HepG2 (cell line): ENCODE data around the gene COBL. TPM values are rescaled to one million over a fixed set of nuclear protein-coding genes. Genes with fewer than 3 reads are reported as not detected.

Source experiments
- AHR ChIP-seq: IDR thresholded peaks from 2 replicates; pipeline ENCODE4 v1.6.1; 2018; ENCODE audit warnings: missing genetic modification reagents, missing compliant biosample characterization
- BATF2 ChIP-seq: sonication (generic); formaldehyde crosslinking; IDR thresholded peaks from 2 replicates; pipeline ENCODE4 v1.8.0; 2022; ENCODE audit warnings: mild to moderate bottlenecking, missing genetic modification reagents, moderate library complexity
- DNMT3B ChIP-seq: conservative IDR thresholded peaks from 2 replicates; pipeline ENCODE4 v1.6.1; 2016; ENCODE audit warnings: missing biosample characterization, control low read depth
- FOSL2 ChIP-seq: sonication (generic); formaldehyde crosslinking; IDR thresholded peaks from 2 replicates; pipeline ENCODE4 v1.4.0; 2020; ENCODE audit warnings: missing genetic modification reagents
- GATAD2A ChIP-seq: IDR thresholded peaks from 2 replicates; pipeline ENCODE4 v1.6.1; 2016
- MAFG ChIP-seq: sonication (generic); formaldehyde crosslinking; IDR thresholded peaks from 2 replicates; pipeline ENCODE4 v1.5.1; 2020; ENCODE audit warnings: mild to moderate bottlenecking, missing genetic modification reagents
- MXI1 ChIP-seq: IDR thresholded peaks from 3 replicates; pipeline ENCODE4 v1.6.1; 2012; ENCODE audit warnings: low read depth, low read length, inconsistent platforms, borderline replicate concordance
- NR2F2 ChIP-seq: IDR thresholded peaks from 2 replicates; pipeline ENCODE4 v1.6.1; 2012; ENCODE audit warnings: low read depth, inconsistent platforms, borderline replicate concordance
- PTBP1 ChIP-seq: fragments of 200-400 bp; formaldehyde crosslinking; IDR thresholded peaks from 2 replicates; pipeline ENCODE4 v1.6.1; 2018; ENCODE audit warnings: low read length, low read depth; ENCODE audit not compliant: poor library complexity, severe bottlenecking
- RNF2 ChIP-seq: fragments of 450-650 bp; conservative IDR thresholded peaks from 2 replicates; pipeline ENCODE4 v1.6.1; 2016; ENCODE audit warnings: low read depth
- SKI ChIP-seq: fragments of 450-650 bp; IDR thresholded peaks from one replicate; pipeline ENCODE4 v1.6.1; 2018; ENCODE audit warnings: mild to moderate bottlenecking; ENCODE audit not compliant: partially characterized antibody
- SNAI1 ChIP-seq: sonication (generic); formaldehyde crosslinking; IDR thresholded peaks from 2 replicates; pipeline ENCODE4 v1.5.0; 2020; ENCODE audit warnings: mild to moderate bottlenecking, missing genetic modification reagents, borderline replicate concordance
- SP1 ChIP-seq, 2 experiments: fragments of 450-650 bp in 1 of 2; sonication (generic) in 1 of 2; formaldehyde crosslinking in 1 of 2; IDR thresholded peaks; 2 replicates each; pipeline versions ENCODE4 v1.4.0 to v1.6.1; 2016 to 2020; ENCODE audit warnings: missing genetic modification reagents in 1 of 2
- SRSF4 ChIP-seq: fragments of 200-400 bp; formaldehyde crosslinking; IDR thresholded peaks from one replicate; pipeline ENCODE4 v1.6.1; 2018; ENCODE audit warnings: mild to moderate bottlenecking, low read depth, low read length, moderate library complexity; ENCODE audit not compliant: poor library complexity, severe bottlenecking
- SSRP1 ChIP-seq: IDR thresholded peaks from 2 replicates; pipeline ENCODE4 v1.6.1; 2016; ENCODE audit warnings: control low read depth
- STAG1 ChIP-seq: sonication (generic); formaldehyde crosslinking; IDR thresholded peaks from 2 replicates; pipeline ENCODE4 v1.4.0; 2020; ENCODE audit warnings: missing genetic modification reagents
- SUZ12 ChIP-seq: fragments of 150-350 bp; IDR thresholded peaks from 2 replicates; pipeline ENCODE4 v1.6.1; 2014; ENCODE audit warnings: low read depth, low read length
- ZNF121 ChIP-seq: sonication (generic); formaldehyde crosslinking; IDR thresholded peaks from 2 replicates; pipeline ENCODE4 v1.5.0; 2020; ENCODE audit warnings: mild to moderate bottlenecking, missing genetic modification reagents
- ZNF20 ChIP-seq: sonication (generic); formaldehyde crosslinking; IDR thresholded peaks from 2 replicates; pipeline ENCODE4 v1.4.0; 2020; ENCODE audit warnings: mild to moderate bottlenecking, moderate library complexity, missing genetic modification reagents
- ZNF367 ChIP-seq: sonication (generic); formaldehyde crosslinking; IDR thresholded peaks from 2 replicates; pipeline ENCODE4 v1.4.0; 2020; ENCODE audit warnings: missing genetic modification reagents, borderline replicate concordance
- ZNF709 ChIP-seq: sonication (generic); formaldehyde crosslinking; IDR thresholded peaks from 2 replicates; pipeline ENCODE4 v1.5.0; 2020; ENCODE audit warnings: mild to moderate bottlenecking, missing genetic modification reagents
- ZNF792 ChIP-seq: IDR thresholded peaks from 2 replicates; pipeline ENCODE4 v1.6.1; 2016
- ZSCAN20 ChIP-seq: sonication (generic); formaldehyde crosslinking; IDR thresholded peaks from 2 replicates; pipeline ENCODE4 v1.4.0; 2020; ENCODE audit warnings: missing genetic modification reagents, mild to moderate bottlenecking, borderline replicate concordance
- polyA plus RNA-seq, 8 experiments: library from polyadenylated mRNA; depleted of rRNA in 3 of 8; stranded (reverse) in 7 of 8; unstranded in 1 of 8; fragments of >200 nt; fragmentation: Illumina TruSeq in 4 of 8; extraction: Trizol in 4 of 8; gene quantifications; 2 replicates each; pipeline versions ENCODE4 v1.2.1 to v1.2.3, GENCODE V29; 2011 to 2016; ENCODE audit warnings: low read depth in 4 of 8, missing spikeins in 1 of 8, mixed read lengths in 1 of 8; ENCODE audit not compliant: insufficient read depth in 1 of 8
- total RNA-seq, 5 experiments: library from RNA; depleted of rRNA; stranded (reverse); fragments of >200 nt; fragmentation: Illumina TruSeq; extraction: Trizol; gene quantifications; 2 replicates each; pipeline ENCODE4 v1.2.3, GENCODE V29; 2016; ENCODE audit warnings: low read depth in 1 of 5
- TF ChIP-seq, protein P1 (sequence below): sonication (generic); formaldehyde crosslinking; IDR thresholded peaks from 2 replicates; pipeline ENCODE4 v1.4.0; 2020; ENCODE audit warnings: mild to moderate bottlenecking, missing genetic modification reagents
- TF ChIP-seq, protein P2 (sequence below): sonication (generic); formaldehyde crosslinking; IDR thresholded peaks from 2 replicates; pipeline ENCODE4 v1.5.1; 2020; ENCODE audit warnings: missing genetic modification reagents, mild to moderate bottlenecking, borderline replicate concordance

Gene COBL
- total and polyA plus RNA-seq, 2 of the 13 experiments (the other 11 are each of a cell fraction or from before 2014, with no cell fraction given): 3.8 to 4.9 TPM

GRCh38 chr7:51265066-51265907 is 51.3 kb downstream of the COBL start (continued):
- TF ChIP-seq SUZ12 (no peak), ZSCAN20 (no peak), SNAI1 (no peak), BATF2 (CRISPR knock-in tag) (no peak), MXI1 (peak; percentile 91; the same call in 2 of the 3 replicates), ZNF20 (CRISPR knock-in tag) (no peak), SSRP1 (no peak), MAFG (CRISPR knock-in tag) (no peak), AHR (no peak), SP1 (IDR thresholded peaks at IDR 0.05) (no peak), SP1 (CRISPR knock-in tag; IDR thresholded peaks at IDR 0.05) (no peak), RNF2 (no peak), ZNF367 (CRISPR knock-in tag) (no peak), ZNF709 (CRISPR knock-in tag) (no peak), FOSL2 (CRISPR knock-in tag) (0 out of 2 replicates have a peak, but pooled peaks have one; percentile 23), PTBP1 (no peak), NR2F2 (peak; percentile 66; the same call in 1 of the 2 replicates), GATAD2A (CRISPR knock-in tag) (peak; percentile 73; the same call in 1 of the 2 replicates), ZNF121 (CRISPR knock-in tag) (no peak), DNMT3B (CRISPR knock-in tag) (no peak), SRSF4 (no peak), ZNF792 (peak; percentile 51; the same call in 1 of the 2 replicates), STAG1 (CRISPR knock-in tag) (no peak), SKI (no peak)
- TF ChIP-seq, protein P1, sequence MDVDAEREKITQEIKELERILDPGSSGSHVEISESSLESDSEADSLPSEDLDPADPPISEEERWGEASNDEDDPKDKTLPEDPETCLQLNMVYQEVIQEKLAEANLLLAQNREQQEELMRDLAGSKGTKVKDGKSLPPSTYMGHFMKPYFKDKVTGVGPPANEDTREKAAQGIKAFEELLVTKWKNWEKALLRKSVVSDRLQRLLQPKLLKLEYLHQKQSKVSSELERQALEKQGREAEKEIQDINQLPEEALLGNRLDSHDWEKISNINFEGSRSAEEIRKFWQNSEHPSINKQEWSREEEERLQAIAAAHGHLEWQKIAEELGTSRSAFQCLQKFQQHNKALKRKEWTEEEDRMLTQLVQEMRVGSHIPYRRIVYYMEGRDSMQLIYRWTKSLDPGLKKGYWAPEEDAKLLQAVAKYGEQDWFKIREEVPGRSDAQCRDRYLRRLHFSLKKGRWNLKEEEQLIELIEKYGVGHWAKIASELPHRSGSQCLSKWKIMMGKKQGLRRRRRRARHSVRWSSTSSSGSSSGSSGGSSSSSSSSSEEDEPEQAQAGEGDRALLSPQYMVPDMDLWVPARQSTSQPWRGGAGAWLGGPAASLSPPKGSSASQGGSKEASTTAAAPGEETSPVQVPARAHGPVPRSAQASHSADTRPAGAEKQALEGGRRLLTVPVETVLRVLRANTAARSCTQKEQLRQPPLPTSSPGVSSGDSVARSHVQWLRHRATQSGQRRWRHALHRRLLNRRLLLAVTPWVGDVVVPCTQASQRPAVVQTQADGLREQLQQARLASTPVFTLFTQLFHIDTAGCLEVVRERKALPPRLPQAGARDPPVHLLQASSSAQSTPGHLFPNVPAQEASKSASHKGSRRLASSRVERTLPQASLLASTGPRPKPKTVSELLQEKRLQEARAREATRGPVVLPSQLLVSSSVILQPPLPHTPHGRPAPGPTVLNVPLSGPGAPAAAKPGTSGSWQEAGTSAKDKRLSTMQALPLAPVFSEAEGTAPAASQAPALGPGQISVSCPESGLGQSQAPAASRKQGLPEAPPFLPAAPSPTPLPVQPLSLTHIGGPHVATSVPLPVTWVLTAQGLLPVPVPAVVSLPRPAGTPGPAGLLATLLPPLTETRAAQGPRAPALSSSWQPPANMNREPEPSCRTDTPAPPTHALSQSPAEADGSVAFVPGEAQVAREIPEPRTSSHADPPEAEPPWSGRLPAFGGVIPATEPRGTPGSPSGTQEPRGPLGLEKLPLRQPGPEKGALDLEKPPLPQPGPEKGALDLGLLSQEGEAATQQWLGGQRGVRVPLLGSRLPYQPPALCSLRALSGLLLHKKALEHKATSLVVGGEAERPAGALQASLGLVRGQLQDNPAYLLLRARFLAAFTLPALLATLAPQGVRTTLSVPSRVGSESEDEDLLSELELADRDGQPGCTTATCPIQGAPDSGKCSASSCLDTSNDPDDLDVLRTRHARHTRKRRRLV (CRISPR knock-in tag): no peak
- TF ChIP-seq, protein P2, sequence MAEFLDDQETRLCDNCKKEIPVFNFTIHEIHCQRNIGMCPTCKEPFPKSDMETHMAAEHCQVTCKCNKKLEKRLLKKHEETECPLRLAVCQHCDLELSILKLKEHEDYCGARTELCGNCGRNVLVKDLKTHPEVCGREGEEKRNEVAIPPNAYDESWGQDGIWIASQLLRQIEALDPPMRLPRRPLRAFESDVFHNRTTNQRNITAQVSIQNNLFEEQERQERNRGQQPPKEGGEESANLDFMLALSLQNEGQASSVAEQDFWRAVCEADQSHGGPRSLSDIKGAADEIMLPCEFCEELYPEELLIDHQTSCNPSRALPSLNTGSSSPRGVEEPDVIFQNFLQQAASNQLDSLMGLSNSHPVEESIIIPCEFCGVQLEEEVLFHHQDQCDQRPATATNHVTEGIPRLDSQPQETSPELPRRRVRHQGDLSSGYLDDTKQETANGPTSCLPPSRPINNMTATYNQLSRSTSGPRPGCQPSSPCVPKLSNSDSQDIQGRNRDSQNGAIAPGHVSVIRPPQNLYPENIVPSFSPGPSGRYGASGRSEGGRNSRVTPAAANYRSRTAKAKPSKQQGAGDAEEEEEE: no peak
